GM19455 (cell line): ENCODE results near the gene PCSK6.
"Not testable (repeated sequence)": the region's sequence is repeated elsewhere in the genome, so short reads cannot be mapped to it uniquely, and the experiment has no call there.

ENCODE experiments used
- ATAC-seq: cut with Tn5 transposase; IDR thresholded peaks from one replicate; pipeline ENCODE4 v1.9.1; 2021; ENCODE audit not compliant: unreplicated experiment

PCSK6 gene

DNA sequence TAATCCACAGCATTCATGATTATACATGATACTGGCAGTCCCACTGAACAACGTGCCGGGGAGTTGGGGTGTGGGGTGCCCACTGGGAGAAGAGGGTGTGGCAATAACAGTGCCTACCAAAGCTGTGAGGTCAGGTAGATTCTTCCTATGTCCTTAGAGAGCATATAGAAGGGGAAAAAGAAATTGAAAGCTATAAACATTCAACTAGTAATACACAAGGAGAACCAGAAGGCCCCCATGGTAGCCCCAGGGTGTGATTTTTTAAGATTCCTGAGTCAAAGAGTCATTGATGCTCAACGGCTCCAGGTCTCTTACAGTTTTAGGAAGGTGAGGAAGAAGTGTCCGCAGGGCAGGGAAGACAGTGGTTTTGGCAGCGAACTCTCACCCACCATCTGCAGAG is 25.8 kb downstream of the PCSK6 start:
- ATAC-seq = not testable (repeated sequence)

DNA sequence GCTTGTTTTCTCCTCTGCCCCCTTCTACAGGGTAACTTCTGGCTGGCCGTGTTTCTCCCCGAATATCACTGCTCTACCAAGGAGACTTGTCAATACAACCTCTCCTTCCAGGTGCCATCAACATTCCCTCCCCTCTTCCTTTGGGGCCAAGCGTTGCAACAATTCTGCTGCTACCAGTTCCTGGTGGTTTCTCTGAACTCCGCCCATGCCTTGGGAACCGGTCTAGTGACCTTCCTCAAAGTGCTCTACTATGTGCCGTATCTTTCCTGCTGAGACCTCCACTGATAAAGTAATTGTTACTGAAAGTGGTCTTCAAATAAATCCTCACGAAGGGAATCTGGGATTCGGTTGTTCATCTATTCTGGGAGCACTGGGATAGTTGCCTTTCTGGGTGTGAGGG is 26.2 kb downstream of the PCSK6 start:
- no peak for ATAC-seq

DNA sequence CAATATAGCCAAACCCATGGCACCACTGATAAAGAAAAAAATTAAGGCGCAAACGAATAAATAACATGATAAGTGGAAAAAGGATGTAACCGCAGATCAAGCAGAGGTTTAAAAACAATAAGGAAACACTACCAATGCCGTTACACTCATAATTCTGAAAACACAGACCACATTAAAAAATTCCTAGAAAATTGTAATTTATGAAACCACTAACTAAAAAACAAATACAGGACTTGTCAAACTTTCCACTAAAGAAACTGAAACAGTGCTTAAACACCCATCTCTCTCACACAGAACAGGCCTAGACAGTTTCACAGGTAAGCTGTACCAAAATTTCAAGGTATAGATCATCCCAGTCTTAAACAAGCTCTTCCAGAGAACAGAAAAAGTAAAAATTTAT is 28.4 kb downstream of the PCSK6 start:
- ATAC-seq = no peak

DNA sequence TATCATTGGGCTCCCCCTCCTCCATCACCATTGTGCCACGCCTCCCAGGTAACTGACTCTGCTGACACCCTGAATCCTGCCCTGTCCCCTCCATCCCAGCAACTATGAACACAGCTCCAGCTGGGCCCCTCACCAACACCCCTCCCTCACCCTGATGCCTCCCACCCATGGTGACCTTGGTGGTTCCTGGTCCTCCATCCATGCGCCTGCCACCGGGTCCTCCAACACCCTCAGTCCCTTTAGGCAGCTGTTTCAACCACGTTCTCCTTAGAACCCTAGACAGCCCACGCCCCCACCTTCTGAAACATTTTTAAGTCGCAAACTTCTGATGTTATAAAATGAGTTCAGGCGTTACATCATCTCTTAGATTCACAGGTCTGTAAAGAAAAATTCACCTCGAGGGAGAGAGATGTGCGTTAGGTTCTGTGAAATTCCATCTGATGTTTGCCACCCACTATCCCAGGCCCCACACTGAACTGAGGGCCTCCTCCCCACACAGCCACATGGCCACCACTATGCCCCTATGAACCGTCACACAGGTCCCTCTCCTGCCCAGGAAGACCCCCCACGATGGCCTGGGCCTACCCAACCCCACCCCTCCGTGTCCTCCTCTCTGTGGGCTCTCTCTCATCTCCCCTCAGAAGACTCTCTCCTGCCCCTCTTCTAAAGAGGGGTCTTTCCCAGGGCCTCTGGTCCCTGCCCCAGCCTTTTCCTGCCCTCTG is 29.8 kb downstream of the PCSK6 start:
- no peak for ATAC-seq

DNA sequence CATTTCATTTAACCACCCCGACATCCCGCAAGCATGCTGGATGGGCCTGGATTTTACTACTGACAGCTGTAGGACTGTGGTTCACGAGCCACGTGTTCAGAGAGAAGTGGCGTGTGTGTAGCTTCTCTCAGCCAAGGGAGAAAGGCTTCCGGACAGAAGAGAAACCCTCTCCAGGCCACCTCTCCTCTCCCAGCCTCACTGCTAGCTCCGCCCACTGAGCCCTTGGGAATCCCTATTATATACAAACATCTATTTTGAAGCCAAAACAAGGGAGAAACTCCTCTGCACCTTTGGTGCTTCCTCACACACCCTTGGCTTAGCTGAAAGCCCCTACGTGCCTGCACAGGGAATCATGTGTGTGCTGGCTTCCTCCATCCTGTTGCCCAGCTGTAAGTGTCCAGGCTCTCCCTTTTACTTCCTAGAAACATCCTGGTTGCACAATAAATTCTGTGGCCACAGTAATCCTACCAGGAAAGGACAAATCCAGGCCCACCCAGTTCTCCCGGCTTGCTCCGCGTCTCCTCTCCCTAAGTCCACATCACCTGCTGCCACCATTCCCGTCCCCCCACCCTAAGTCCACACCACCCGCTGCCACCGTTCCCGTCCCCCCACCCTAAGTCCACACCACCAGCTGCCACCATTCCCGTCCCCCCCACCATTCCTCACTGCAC is 30.5 kb downstream of the PCSK6 start:
- ATAC-seq = no peak

DNA sequence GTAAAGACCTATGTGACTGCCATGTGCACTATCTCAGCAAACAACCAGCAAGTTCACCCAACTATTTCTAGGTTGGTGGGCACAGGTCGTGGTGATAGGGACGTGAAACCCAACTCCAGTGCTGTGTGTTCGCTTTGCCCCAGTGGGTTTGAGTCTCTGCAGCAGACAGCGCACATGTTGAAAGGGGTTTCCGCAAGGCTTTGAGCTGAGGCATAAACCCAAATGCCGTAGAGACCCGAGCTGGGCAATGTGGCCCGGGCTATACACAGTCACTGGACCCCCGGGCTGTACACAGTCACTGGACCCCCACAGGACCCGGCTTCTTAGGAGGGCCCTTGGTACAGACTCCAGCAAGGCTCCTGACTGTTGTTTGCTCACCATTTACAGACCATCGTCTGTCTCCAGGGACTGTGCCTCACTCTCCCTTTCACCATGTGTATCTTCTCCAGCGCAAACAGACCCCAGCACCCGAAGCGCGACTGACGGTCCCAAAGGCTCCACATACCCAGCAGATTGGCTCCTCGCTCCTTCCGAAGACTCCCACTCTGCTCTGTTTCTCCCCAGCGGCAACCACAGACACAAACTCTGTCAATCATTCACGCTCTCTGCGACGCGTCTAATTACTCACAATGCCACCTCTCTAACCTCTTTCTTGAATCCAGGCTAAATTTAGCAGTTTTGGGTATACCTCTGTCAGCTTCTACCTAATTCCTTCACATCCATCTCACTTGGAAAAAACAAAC is 31.2 kb downstream of the PCSK6 start:
- no peak for ATAC-seq

DNA sequence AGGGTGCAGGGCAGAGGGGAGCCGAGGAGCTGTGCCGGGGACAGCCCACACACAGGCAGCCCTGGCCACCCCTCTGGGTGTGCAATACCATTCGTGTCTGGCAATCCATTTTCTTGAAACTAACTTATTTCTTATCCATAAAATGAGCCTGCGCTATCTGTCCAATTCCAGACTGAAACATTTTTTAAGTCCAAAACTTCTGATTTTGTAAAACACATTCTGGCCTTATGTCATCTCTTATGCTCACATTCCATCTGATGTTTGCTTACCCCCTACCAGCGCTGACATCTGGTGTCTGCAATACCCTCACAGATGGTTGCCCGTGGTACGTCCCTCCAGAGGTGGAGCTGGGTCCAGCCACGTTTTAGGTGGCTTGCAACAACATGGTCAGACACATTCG is 31.8 kb downstream of the PCSK6 start:
- no peak for ATAC-seq

DNA sequence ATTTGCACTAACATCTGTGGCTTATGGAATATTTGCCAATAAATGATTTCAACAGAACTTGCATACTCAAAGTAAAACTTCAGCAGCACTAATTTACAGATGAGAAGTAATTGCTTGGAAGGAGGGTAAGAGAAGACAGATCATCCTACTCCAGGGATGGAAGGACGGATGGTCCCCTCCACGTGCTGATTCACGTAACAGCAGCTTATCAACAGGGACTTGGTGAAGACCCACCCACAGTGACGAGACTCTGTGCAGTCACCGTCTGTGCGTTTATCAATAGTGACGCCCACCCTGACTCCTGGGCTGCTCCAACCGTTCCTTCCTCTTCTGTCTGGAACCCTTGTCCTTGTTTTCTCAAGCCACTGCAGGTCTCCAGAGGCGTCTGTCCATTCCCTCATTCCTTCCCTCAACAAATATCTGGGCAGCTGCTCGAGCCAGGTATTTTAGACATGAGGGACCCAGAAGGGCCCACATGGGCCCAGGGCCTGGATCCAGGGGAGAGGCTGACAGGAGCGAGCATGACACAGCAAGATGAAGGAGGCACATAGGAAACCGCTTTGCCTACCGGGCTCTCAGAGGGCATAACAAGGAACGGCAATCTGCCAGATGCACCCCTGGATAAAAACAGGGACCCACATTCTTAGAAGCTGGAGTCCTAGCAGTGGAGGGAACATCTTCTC is 33.3 kb downstream of the PCSK6 start:
- ATAC-seq = no peak

DNA sequence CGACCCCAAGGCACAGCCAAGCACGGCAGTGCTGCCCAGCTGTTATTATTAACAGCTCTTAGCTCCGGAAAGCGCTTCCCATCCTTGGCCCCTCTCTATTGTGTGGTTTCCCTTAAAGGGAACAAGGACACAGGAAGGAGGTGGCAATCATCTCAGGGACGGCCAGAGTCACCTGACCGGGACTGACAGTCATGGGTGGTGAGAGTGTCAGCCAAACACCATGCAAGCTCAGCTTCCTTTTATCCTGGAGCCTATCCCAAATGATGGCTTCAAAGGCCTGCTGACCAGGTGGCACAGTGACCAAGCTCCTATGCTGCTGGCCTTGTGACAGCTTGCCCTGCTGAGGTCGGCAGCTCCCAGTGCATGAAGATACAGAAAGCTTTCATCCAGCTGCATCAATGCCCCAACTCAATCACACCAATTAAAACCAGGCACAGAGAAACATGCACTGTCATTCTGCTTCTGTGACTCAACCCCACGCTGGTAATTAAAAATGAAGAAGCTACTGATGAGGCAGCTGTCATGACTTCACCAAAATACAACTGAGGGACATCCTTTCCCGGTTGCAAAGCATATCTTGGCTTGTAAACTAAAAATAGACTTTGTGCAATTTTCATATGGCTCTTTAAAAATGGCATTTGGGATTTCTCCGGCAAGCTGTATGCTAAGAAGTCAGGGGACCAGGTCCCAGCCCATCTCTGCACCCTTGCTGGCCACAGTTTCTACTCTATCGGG is 34.0 kb downstream of the PCSK6 start:
- ATAC-seq = no peak

DNA sequence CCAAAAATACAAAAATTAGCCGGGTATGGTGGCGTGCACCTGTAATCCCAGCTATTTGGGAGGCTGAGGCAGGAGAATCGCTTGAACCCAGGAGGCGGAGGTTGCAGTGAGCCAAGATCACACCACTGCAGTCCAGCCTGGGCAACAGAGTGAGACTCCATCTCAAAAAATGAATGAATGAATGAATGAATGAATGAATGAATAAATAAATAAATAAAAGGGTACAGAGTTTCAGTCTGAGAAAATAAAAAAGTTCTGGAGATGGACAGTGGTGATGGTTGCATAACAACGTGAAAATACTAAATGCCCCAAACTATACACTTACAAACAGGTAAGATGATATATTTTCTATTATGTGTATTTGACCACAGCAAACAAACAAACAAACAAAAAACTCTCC is 34.7 kb downstream of the PCSK6 start:
- ATAC-seq = not testable (repeated sequence)

DNA sequence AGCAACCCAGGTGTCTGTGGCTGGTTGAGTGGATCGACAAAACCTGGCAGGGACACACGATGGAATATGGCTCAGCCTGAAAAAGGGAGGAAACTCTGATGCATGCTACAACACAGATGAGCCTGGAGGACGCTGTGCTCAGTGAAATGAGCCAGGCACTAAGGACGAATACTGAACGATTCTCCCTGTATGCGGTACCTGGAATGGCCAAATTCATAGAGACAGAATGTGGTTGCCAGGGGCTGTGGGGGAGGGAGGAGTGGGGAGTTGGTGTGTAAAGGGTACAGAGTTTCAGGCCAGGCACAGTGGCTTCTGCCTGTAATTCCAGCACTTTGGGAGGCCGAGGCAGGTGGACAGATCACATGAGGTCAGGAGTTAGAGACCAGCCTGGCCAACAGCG is 35.1 kb downstream of the PCSK6 start:
- ATAC-seq = no peak

DNA sequence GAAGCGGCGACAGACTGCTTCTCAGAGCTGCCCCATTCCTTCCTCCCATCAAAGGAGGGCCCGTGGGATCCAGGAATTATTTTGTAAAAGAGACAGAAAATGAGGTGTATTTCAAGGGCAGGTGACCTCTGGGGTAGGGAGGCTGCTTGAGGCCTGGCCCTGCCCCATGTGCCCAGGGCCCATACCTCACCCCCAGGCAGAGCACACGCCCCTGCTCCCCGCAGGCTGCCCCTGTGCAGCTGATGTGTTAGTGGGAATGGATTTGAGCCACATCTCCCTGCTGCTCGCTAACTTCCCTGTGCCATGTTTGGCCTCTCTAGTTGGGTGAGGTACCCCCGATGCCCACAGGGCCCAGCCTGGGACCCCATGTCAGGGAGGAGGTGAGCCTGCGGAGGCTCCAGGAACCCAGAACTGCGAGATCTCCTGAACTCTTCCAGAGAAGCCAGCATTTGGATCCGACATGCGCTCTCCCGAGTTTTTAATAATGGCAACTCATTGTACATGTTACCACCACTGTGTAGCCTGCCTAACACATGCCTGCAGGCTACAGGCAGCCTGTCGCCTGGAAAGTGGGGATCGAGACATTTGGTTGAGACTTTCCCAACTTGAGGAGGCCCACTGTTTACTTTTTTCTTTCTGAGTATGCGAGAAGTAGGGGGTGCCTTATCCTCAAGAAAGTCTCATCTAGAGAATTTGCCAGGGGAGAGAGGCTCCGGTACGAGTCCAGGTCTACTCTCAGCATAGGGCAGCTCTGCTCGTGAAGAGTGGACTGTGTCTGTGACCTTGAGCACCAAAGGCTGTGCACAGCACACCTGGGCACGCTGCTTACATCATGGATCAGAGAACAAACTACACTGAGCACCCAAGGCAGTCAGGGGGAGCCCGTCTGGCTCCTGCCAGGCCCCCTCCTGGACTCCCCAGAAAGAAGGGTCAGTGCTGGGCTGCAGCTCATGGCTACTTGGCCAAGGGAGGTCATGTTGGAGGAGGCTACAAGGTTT is 36.1 kb downstream of the PCSK6 start:
- ATAC-seq = no peak

DNA sequence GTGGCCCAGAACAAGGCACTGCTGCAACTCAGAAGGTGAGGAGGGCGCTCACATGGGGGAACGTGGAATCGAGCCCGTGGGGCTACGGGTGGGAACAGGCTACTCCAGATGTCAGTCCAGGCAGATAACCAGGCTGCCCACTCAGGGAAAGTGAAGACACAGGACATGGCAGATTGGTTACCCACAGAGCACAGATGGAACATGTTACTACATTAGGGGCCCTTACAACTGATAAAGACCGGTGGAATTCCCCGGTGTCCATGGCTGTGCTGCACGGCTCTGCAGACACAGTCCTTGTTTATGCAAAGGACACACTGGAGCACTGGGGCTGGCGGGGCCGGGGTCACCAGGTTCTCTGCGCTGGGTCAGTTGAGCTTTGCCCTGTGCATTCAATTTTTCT is 36.9 kb downstream of the PCSK6 start:
- ATAC-seq = no peak

DNA sequence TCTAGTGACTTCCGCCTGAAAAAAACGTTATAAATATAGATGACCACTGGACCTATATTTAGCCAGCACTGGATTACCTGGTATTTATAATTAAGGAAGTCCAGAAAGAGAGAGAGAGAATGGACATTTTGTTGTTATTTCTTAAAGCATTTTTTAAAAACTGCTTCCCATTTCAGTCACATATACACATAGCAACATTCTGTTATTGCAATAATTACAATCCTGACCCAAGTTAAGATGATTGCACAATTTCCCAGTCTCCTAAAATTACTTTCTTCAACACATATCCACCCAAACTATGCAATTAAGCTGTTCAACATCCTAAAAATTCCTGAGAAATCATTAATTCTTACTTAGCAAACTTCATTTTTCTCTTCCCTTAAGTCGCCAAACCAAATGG is 37.7 kb downstream of the PCSK6 start:
- no peak for ATAC-seq

DNA sequence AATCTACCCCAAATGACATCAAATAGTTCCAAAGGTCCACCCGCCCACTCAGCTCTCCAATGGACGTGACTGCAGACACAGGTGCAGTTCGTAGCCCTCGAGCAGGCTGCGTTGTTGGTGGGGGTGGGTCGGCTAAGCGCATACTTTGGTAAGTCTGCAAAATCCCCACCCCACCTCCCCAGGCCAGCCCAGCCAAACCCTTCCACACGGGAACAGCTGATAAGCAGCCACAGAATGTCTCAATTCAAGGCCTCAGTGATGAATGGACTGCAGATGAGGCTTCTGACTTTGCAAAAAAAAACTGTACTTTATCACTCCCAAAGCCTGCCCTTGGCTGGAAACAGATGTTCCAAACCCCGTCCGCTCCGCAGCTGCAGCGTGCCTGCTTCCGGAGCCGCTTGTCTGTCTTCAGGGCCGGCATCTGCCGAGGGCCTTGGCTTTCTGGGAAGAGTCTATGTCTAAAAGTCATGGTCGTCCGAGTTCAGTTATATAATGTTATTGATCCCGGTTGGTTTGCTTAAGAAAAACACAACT is 38.2 kb downstream of the PCSK6 start:
- ATAC-seq = no peak

DNA sequence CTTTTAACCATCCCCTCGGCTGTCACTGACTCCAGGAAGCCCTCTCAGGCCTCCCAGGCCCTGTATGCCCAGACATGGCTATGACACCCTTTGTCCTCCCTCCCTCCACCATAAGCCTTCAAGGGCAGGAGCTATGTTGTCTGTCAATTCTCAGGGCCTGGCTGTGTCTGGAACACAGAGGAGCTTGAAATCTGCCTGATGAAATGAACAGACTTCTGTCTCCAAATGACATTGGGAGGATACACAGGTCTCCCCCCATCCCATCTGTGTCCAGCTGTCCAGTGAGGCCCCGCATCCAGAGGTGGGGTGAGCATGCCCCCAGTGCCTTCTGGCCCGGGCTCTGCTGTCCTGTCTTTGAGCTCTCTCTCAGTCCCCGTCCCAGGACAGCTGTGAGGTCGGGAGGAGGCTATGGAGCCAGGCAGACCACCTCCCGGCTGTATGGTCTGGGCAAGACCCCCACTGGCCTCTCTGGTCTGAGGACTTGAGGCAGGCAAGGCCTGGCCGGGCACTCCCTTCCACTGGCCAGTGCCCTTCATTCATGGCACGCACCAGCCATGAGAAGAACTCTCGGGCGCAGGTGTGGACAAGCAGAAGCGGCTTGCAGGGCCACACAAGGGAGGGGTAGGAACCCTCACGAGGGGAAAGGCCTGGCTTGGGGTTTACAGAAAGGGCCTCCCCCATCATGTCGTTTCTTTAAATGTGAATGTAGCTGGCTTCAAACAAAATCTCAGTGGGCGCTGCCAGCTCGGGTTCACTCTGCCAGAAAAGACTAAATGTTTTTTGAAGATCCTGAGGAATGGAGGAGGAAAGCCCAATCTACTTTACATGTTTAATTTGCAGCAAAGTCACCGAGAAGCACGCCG is 38.9 kb downstream of the PCSK6 start:
- ATAC-seq = no peak

DNA sequence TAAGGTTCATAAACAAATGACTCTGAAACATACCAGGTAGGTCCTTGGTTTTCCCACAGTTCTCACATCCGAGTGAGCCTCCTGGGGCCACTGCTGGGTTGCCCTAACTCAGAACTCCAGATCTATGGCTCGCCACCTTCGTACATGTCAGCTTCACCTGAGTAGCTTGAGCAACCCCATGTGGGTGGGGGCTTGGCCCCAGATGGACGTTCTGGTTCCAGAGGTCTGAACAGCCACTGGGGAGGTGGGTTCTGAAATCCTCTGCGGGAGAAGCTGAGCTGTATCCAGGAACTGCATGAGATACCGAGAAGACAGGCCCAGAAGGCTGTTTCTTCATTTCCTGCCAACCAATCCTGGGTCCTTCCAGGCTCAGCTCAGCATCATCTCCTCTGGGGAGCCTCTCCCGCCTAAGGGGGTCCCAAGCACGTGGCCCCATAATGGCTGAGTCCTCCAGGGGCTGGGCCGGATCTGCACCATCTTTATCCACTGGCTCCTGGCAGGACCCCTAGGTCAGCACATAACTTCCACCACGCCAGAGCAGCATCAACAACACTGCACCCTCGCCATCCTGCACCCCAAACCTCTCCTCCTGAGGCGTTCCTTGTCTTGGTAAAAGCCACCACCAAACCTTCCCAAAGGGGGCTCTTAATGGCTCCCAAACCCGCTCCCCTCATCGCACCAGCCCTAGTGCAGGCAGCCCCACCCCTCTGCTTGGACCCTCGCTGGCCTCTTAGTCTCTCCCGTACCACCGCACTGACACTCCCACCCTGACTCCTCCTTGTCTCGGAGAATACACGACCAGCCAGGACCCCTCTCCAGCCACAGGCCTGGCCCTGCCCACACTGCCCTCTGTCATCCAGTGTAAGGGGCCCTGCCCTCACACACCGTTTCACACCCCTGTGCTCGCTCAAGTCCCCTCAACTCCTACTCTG is 39.8 kb downstream of the PCSK6 start:
- no peak for ATAC-seq
